OCI-LY3 (cell line): Measurements from ENCODE around the gene PKP4.

Experiments used
- H2AFZ ChIP-seq: fragments of 200-600, 300-600 bp; shearing (Covaris generic); 2 replicates; pipeline ENCODE4 v1.6.0; 2014; ENCODE audit warnings: antibody characterized with exemption, low read depth, low read length
- H3K27ac ChIP-seq: fragments of 200-600, 300-600 bp; sonication (generic); 2 replicates; pipeline ENCODE4 v1.5.1; 2014; ENCODE audit warnings: mild to moderate bottlenecking, low read length, moderate library complexity, mixed read lengths
- H3K27me3 ChIP-seq: fragments of 200-600, 300-600 bp; sonication (generic); 2 replicates; pipeline ENCODE4 v1.6.1; 2014; ENCODE audit warnings: low read depth, low read length, mixed read lengths
- H3K36me3 ChIP-seq: fragments of 200-600, 300-600 bp; sonication (generic); replicated peaks from 2 replicates; pipeline ENCODE3; 2014; ENCODE audit warnings: low read depth, low read length, mixed read lengths
- H3K4me1 ChIP-seq: fragments of 300-600, 200-600 bp; sonication (generic); 2 replicates; pipeline ENCODE4 v1.6.1; 2014; ENCODE audit warnings: low read length, mixed read lengths
- H3K4me2 ChIP-seq: fragments of 200-600, 300-600 bp; sonication (generic); 2 replicates; pipeline ENCODE4 v1.6.1; 2014; ENCODE audit warnings: low read length, mixed read lengths
- H3K4me3 ChIP-seq: fragments of 300-600, 200-600 bp; sonication (generic); 2 replicates; pipeline ENCODE4 v1.5.1; 2014; ENCODE audit warnings: antibody characterized with exemption, mild to moderate bottlenecking, low read length, moderate library complexity
- H3K79me2 ChIP-seq: fragments of 300-600, 200-600 bp; shearing (Covaris generic); 2 replicates; pipeline ENCODE4 v1.6.1; 2014; ENCODE audit warnings: mild to moderate bottlenecking, low read length, mixed read lengths
- H3K9ac ChIP-seq: fragments of 300-600, 200-600 bp; shearing (Covaris generic); 2 replicates; pipeline ENCODE4 v1.6.0; 2014; ENCODE audit warnings: mild to moderate bottlenecking, low read length, moderate library complexity
- H3K9me3 ChIP-seq: fragments of 200-600, 300-600 bp; shearing (Covaris generic); 2 replicates; pipeline ENCODE4 v1.6.1; 2014; ENCODE audit warnings: low read length, mixed read lengths; ENCODE audit not compliant: insufficient read depth
- H4K20me1 ChIP-seq: fragments of 200-600, 300-600 bp; sonication (generic); 2 replicates; pipeline ENCODE4 v1.6.1; 2016; ENCODE audit warnings: low read length, mixed read lengths; ENCODE audit not compliant: insufficient read depth
- EZH2phosphoT487 ChIP-seq: fragments of 200-600 bp; shearing (Covaris generic); IDR thresholded peaks from 2 replicates; pipeline ENCODE4 v1.6.1; 2018; ENCODE audit warnings: antibody characterized with exemption, mixed run types, low read depth
- TF ChIP-seq, protein P1 (sequence below): fragments of 200-600, 300-600 bp; sonication (generic); IDR thresholded peaks from 2 replicates; pipeline ENCODE4 v1.5.1; 2014; ENCODE audit warnings: antibody characterized with exemption, low read length, low read depth

PKP4 gene

GRCh38 chr2:158686210-158686691 is 229.5 kb downstream of the PKP4 start:
- Histone ChIP-seq H3K27me3 (no peaks in the 10 kb centered on the region), H3K9me3 (no peaks in the 10 kb centered on the region), H3K9ac (no peak overlapping the region), H3K4me3 (no peak overlapping the region), H3K4me1 (no peaks in the 10 kb centered on the region), H3K27ac (no peak overlapping the region), H3K36me3 (peaks cover 1% of the 10 kb centered on the region), H4K20me1 (no peaks in the 10 kb centered on the region), H3K4me2 (no peak overlapping the region), H2AFZ (no peak overlapping the region), H3K79me2 (no peaks in the 10 kb centered on the region)
- TF ChIP-seq, protein P1, sequence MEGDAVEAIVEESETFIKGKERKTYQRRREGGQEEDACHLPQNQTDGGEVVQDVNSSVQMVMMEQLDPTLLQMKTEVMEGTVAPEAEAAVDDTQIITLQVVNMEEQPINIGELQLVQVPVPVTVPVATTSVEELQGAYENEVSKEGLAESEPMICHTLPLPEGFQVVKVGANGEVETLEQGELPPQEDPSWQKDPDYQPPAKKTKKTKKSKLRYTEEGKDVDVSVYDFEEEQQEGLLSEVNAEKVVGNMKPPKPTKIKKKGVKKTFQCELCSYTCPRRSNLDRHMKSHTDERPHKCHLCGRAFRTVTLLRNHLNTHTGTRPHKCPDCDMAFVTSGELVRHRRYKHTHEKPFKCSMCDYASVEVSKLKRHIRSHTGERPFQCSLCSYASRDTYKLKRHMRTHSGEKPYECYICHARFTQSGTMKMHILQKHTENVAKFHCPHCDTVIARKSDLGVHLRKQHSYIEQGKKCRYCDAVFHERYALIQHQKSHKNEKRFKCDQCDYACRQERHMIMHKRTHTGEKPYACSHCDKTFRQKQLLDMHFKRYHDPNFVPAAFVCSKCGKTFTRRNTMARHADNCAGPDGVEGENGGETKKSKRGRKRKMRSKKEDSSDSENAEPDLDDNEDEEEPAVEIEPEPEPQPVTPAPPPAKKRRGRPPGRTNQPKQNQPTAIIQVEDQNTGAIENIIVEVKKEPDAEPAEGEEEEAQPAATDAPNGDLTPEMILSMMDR: no peak
- no peak for TF ChIP-seq EZH2phosphoT487

DNA sequence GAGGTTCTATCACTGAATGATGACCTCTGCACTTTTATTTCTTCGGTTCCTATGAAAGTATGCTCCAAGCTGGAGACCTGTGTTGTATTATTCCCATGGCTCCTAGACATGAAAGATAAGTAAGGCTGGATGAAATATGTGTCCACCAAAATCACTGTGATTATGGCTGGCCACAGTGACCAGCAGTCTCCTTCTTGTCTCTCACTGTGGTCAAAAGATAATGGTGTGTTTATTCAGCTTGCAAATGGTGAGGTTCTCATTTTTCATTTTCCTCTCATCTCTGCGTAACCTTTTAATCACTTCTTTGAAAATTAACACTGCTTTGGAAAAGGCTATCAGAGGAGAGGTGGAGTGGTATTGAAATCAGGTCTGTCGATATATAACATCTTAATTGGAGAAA is 230.6 kb downstream of the PKP4 start:
- no peaks in the 10 kb centered on the region for H3K27me3 ChIP-seq
- H3K4me2 ChIP-seq: no peak overlapping the region
- H3K79me2 ChIP-seq: no peaks in the 10 kb centered on the region
- TF ChIP-seq, protein P1: no peak
- no peak for TF ChIP-seq EZH2phosphoT487
- no peak overlapping the region for H3K4me3 ChIP-seq
- H3K9ac ChIP-seq: no peak overlapping the region
- H4K20me1 ChIP-seq: no peaks in the 10 kb centered on the region
- H3K36me3 ChIP-seq: no peaks in the 10 kb centered on the region
- no peak overlapping the region for H2AFZ ChIP-seq
- H3K27ac ChIP-seq: no peak overlapping the region
- no peaks in the 10 kb centered on the region for H3K9me3 ChIP-seq
- no peaks in the 10 kb centered on the region for H3K4me1 ChIP-seq

GRCh38 chr2:158688721-158689120 is 232.0 kb downstream of the PKP4 start:
- Histone ChIP-seq H3K27me3 (no peaks in the 10 kb centered on the region), H4K20me1 (no peaks in the 10 kb centered on the region), H3K79me2 (no peaks in the 10 kb centered on the region), H3K4me2 (no peak overlapping the region), H3K4me1 (no peaks in the 10 kb centered on the region), H2AFZ (no peak overlapping the region), H3K4me3 (no peak overlapping the region), H3K9me3 (no peaks in the 10 kb centered on the region), H3K36me3 (no peaks in the 10 kb centered on the region), H3K27ac (no peak overlapping the region), H3K9ac (no peak overlapping the region)
- no peak for TF ChIP-seq EZH2phosphoT487
- TF ChIP-seq, protein P1: no peak

DNA sequence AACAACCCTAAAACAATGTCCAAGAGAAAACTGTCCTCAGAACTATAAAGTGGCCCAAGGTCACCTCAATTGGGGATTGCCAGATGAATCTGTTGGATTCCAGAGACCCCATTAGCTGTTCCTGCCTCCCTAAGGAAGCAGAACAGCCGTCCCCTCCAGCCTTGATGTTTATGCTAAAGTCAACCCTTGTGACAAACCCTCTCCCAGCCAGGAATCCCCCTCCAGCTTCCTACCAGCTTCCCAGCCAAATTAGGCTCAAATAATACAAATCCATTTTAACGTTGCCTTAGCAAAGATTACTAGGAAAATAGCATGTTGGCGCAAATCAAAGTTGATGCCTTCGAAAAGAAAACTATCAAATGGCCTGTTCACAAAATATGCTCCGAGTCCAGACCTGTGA is 232.6 kb downstream of the PKP4 start:
- H3K79me2 ChIP-seq: no peaks in the 10 kb centered on the region
- no peak overlapping the region for H2AFZ ChIP-seq
- no peaks in the 10 kb centered on the region for H3K36me3 ChIP-seq
- no peak overlapping the region for H3K27ac ChIP-seq
- no peaks in the 10 kb centered on the region for H3K4me1 ChIP-seq
- no peak overlapping the region for H3K4me3 ChIP-seq
- H3K9me3 ChIP-seq: no peaks in the 10 kb centered on the region
- no peak for TF ChIP-seq EZH2phosphoT487
- TF ChIP-seq, protein P1: no peak
- no peaks in the 10 kb centered on the region for H3K27me3 ChIP-seq
- H3K9ac ChIP-seq: no peak overlapping the region
- no peaks in the 10 kb centered on the region for H4K20me1 ChIP-seq
- H3K4me2 ChIP-seq: no peak overlapping the region
